Stimulated activated CD8-positive, alpha-beta memory T cell treated with anti-CD3 and anti-CD28 coated beads, Interleukin-12 subunit alpha, Interleukin-12 subunit beta, amount 100 ng/mL, for 4 hours (primary cell): Measurements from ENCODE around the gene EXT2.

Source experiments
- DNase-seq: peaks from one replicate; pipeline ENCODE4 v3.0.0-alpha.2; 2020; ENCODE audit warnings: low read depth

Gene EXT2

DNA sequence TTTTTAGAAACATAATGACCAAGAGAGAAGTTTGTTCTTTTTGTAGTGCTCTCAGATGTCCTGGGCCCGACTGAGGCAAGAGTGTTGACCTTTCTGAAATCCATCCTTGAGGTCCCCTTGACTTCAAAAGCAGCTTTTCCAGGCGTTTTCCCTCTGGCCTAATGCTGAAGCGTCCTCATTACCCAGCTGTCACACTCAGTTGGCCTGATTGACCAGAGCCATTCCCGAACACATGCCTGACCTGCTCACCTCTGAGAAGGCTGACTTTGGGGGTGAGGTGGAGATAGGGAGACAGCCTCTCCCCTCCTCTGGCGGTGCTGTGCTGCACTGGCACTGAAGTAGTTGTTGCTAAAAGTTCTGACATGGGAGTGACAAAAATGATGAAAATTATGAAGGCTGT, 147.6 kb downstream of the EXT2 start:
- DNase-seq = no peak

DNA sequence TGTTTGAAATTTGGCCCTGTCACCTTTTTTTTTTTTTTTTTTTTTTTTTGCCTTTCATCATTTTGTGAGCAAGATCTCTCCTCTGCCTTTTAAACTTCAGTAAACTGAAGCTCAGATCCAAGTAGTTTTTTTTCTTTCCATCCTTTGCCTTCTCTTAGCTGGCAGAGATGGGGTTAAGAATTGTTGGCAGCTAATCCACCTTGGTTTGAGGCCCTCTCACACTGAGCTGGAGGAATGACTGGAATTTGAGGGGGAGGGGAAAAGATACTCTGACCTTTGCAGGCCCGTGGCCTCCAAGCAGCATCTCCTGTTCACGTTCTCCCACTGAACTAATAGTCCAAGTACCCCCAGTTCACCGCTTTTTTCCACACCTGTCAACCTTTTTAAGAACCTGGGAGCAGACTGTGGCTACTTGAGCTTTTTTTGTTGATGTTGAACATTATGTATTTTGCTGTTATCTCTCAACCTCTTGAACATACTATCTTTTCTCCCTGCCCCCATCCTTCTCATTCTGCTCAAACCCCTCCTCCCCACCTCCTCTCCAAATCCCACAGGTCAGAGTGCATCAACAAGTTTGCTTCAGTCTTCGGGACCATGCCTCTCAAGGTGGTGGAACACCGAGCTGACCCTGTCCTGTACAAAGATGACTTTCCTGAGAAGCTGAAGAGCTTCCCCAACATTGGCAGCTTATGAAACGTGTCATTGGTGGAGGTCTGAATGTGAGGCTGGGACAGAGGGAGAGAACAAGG, 148.3 kb downstream of the EXT2 start:
- DNase-seq = no peak

- no peak for DNase-seq
These were observed 149.3 kb downstream of the EXT2 start for GRCh38 chr11:44244639-44245310.

DNA sequence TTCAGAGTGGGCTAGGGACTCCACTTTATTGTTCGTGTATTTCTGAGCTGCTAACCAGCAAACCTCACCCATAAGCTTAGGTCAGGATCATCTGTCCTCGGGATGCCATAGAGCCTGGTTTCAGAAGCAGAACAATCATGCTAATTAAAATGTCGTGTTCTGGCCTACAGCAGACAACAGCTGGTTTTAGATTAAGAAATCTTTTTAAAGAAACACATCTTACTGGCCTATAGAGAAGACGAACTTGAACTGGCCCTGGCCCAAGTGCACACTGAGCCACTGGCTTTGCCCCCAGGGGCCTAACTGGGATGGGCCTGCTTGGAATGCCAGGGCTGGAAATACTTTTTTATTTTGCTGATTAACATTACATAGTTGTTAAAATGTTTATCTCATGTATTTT, 151.2 kb downstream of the EXT2 start:
- no peak for DNase-seq

DNA sequence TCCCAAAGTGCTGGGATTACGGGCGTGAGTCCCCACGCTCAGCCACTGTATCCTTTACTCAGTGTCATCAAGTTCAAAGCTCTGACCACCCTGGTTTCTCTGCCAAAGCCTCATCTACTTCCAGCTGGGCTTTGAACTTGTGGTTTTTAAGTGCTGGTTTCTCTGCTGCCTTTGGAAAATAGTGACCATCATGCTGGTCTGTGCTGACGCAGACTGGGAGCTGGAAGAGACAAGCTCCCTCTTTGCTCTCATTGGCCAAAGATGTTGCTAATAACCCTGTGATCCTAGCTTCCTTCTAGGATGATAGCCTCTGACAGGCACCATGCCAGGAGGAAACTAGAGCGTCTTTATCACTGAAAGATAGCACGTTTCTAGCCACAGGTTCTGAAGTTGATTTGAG, 152.0 kb downstream of the EXT2 start:
- no peak for DNase-seq

DNA sequence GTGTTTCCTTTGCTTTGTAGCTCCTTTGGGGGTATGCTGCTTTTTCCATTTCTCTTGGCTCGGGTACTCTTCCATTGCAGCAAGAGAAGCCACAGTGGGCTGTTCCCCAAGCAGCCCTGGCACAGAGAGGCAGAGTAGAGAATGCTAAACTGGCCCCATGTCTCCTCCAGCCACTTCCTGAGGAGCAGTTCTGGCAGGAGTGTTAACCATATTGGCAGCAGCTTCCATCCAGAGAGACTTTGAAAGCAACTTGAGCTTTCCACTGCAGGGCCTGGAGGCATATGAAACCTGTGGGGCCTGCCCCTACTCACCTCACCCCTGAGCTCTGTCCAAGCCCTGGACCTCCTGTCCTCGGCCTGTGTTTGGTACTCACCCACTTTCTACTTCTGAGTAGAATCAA, 152.6 kb downstream of the EXT2 start:
- DNase-seq = no peak

DNA sequence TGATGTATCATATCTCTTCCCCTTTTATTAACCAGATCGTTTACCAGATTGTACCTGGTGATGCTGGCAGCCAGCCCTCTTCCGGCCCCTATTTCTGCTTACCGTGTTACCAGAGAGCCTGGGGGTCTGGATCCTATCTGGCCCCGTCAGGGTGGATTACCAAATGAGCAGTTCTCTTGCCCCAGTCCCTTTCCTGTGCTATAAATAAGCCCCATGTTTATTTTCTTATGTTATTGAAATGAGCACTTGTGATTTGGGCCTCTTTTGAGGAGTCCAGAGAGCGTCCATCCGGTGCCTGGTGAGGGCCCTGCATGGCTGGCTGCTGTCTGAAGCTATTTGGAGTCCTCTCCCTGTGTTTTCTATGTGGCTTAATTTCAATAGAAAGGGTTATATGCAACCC, 154.9 kb downstream of the EXT2 start:
- DNase-seq = no peak

DNA sequence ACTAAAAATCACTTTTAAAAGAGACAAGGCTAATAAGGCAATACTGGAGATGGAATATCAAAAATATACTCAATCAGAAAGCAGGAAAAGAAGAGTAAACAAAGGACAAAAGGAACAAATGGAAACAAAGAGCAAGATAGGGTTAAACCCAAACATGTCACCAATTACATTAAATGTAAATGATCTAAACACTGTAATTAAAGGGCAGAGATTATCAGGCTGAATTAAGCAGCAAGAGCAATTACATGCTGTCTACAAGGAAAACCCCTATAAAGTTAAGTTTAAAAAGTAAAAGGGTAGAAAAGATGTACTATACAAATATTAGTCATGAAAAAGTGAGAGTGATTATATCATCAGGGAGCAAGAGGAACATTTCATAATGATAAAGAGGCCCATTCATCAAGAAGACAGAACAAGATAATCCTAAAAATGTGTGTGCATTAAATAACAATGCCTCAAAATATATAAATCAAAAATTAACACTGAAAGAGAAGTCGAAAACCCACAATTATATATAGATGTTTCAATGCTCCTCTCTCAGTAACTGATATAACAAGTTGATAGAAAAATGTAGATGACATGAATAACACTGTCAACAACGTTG, 157.6 kb downstream of the EXT2 start:
- DNase-seq = no peak

DNA sequence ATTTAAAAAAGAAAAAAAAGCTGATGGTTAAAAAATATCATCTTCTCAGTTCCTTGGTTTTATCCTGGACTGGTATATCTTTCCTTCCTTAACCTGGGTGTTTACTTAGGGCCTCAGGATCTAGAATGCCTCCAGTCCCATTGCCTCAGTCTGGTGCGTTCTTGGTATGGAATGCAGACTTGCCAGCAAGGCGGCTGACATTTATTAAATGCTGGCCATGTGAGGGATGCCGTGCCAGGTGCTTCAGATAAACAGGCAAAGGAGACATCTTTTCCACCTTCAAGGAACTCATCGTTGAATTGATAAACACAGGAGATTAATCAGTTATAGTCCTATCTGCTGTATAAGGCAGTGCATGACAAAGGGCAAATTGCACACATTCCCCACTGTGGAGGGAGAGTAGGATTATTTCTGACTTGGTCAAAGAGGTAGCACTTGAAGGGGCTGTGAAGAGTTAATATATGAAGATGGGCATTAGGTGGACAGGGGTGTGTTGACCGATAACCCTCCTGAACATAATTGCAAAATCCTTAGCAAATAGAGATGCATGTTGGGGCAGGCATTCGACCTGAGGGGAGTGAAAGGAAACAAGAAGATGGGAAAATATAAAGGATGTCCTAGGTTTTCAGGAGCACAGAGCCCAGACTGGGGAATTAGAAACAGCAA, 160.1 kb downstream of the EXT2 start:
- DNase-seq = no peak

DNA sequence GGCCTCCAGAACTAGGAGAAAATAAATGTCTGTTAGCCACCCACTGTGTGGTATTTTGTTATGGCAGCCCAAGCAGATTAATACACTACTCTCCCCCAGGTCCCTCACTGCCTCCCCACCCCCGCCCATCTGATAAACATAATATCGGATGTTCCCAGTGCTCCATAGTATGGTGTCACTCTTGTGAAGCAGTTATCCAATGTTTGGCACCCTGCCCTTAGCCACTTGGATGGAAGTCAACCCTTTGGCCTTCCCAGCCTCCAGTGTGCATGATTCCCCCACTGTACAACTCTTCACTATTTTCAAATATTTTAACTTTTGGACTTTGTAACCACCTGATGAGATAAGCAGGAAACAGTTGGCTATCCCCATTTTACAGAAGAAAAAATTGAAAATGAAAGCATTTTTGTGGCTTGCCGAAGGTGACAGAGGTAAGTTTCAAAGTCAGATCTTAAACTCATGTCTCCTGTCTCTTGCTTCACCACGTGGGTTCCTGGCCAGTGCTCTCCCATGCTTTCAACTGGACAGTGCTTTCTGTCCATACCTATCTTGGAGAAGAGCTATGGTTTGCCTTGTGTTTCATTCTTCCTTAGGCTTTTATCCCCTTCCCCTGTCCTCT, 161.3 kb downstream of the EXT2 start:
- no peak for DNase-seq

DNA sequence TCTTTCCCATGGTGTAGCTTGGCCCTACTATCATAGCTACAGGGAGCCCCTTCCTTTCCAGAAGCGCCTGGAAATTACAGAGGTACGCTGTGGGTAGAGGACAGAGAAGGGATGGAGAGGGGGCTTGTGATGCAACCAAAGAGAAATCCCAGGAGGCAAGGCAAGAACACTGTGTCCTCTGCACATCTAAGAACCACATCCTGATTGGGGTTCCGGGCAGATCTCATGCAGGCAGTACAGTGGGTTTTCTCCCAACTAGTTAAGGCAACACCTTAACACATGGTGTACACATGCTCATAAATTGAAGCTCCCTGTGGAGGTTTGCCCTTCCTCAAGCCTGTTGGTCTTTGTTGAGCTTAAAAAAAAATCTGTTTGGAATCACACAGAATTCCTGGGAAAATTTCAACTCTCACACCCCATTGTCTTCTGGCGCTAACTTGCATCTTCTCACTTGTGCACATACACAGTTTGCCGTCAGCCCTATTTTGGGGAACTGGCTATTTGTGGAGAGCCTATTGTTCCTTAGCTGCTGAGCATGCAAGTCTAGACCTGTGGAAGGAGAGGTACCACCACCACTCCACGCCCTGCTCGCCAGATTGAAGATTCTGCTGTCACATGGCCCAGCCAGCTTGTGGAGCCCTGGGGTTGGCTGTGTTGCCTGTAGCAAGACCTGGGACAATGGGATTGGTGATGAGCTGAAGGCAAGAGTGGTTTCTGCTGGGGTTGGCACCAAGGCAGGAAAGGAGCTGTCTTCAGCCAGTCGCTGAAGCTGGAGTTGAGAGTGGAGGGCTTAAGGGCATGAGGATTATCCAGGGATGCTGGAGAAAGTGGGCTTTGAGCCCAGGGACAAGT, 162.1 kb downstream of the EXT2 start:
- no peak for DNase-seq

- DNase-seq = no peak
These were observed 162.7 kb downstream of the EXT2 start for GRCh38 chr11:44258190-44258489.

- DNase-seq = no peak
These were observed 163.5 kb downstream of the EXT2 start for GRCh38 chr11:44258839-44259420.

DNA sequence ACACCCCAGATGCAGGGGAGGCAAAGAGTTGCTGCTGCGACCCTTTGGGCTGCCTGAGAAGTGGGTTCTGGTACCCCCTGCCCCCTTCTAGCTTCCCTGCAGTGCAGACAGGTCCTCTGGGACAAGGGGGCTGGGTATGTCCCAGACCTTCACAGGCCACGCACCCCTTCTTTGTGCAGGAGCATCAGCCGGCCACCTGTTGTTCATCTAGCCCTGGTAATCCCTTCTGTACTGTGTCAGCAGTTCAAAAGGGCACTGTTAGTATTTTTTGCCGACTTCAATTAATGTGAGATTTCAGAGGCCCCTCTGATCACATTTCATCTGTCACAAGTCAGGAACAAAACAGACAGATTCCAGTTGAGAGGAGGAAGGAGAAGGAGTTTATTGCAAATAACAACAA, 164.6 kb downstream of the EXT2 start:
- DNase-seq = no peak

DNA sequence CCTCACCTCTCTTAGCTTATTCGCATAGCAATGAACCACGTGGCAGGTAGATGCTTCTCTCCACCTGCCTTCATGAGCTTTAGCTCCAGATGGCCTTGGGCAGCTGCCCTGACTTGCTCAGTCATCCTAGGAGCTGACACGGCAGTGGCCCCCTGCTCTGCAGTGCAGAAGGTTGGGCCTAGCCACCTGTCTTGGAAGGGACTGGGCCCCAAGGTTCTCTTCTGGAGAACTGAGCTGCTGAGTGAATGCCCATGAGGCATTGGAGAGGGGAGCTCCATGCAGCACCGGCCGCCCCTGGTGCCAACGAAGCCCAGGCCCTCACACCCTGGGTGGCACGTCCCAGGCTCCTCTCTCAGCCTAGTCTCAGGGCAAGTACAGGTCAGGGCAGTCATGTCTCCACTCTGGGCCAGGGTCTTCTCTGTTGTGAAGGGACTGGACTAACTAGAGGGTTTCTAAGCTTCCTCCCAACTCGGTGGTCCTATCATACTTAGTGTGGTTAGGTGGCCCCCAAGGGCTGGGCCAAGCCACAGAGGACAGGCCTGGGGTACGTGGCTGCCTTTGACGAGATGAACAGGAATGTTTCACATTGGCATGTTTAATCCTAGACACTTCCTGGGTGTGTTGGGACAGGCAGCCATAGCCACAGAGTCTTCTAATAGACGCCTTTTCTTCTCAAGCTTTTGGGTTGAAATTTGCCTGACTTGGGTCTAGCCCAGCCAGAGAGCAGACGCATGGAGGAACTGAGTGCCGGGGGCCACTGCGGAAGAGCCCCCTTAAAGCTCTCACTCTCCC, 166.5 kb downstream of the EXT2 start:
- no peak for DNase-seq

GRCh38 chr11:44263738-44264437, 168.4 kb downstream of the EXT2 start:
- DNase-seq = no peak

- DNase-seq = no peak
These were observed 168.9 kb downstream of the EXT2 start for GRCh38 chr11:44264438-44264749.

GRCh38 chr11:44264761-44265160, 169.3 kb downstream of the EXT2 start:
- no peak for DNase-seq

- DNase-seq = no peak
These were observed 170.7 kb downstream of the EXT2 start for GRCh38 chr11:44266056-44266780.
